Neural progenitor cell (in vitro differentiated cells): ENCODE results near the gene CACNA1B.

Experiments
- CTCF ChIP-seq: fragments of 200-600 bp; sonication (generic); IDR thresholded peaks from 2 replicates; pipeline ENCODE4 v1.5.1; 2017; ENCODE audit warnings: antibody characterized with exemption, mild to moderate bottlenecking
- EZH2 ChIP-seq: fragments of 200-600 bp; sonication (generic); IDR thresholded peaks from 2 replicates; pipeline ENCODE4 v1.6.1; 2017; ENCODE audit warnings: antibody characterized with exemption, mild to moderate bottlenecking, moderate library complexity
- EZH2phosphoT487 ChIP-seq: fragments of 200-600 bp; sonication (generic); IDR thresholded peaks from 2 replicates; pipeline ENCODE4 v1.6.1; 2017; ENCODE audit warnings: antibody characterized with exemption

GRCh38 chr9:138082918-138083636, 205.5 kb downstream of the CACNA1B start:
- TF ChIP-seq CTCF (no peak), EZH2 (no peak), EZH2phosphoT487 (no peak)
